TTC549 (cell line): Measurements from ENCODE around the gene OR5H2.
"Not testable (repeated sequence)": the region's sequence is repeated elsewhere in the genome, so short reads cannot be mapped to it uniquely, and the experiment has no call there.

ENCODE experiments used
- FAIRE-seq: peaks from 2 replicates; lab custom pipeline; 2012; peaks lifted over from hg19 to GRCh38; lab: Jason Lieb, UNC

The OR5H2 gene

GRCh38 chr3:98282205-98282604 is at the start of gene OR5H2:
Gene OR5H2, plus strand, starts transcription at chr3:98282505. Its CDS starts 398 bp downstream, at chr3:98282903.
- no peak for FAIRE-seq

DNA sequence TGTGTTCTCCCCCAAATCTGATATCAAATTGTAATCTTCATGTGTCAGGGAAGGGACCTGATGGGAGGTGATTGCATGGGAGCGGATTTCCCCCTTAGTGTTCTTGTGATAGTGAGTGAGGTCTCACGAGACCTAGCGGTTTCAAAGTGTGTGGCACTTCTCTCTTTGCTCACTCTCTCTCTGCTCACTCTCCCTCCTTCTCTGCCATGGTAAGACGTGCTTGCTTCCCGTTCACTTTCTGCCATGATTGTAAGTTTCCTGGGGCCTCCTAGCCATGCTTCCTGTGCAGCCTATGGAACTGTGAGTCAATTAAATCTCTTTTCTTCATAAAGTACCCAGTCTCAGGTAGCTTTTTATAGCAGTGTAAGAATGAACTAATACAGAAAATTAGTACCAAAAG is 48.8 kb upstream of the OR5H2 start:
- no peak for FAIRE-seq

- FAIRE-seq = no peak
Observed at GRCh38 chr3:98240131-98240530, 42.2 kb upstream of the OR5H2 start.

DNA sequence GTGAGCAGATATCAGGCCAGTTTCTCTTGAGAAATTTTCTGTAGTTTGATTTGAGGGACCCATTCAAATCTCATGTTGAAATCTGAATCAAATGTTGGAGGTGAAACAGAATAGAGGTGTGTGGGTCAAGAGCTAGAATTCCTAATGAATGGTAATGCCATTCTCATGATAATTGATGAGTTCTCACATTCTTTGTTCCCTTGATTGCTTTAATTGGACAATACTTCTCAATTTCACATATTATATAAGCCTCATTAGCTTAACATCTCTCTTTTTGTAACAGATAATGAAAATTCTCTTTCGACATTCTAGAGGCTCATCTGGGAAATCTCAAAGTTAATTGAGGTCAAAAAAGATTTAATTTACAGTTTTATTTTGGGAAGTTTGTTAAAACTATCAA is 40.1 kb upstream of the OR5H2 start:
- no peak for FAIRE-seq

GRCh38 chr3:98243843-98244242 is 38.5 kb upstream of the OR5H2 start:
- no peak for FAIRE-seq

- FAIRE-seq = no peak
Observed at GRCh38 chr3:98246142-98246541, 36.2 kb upstream of the OR5H2 start.

DNA sequence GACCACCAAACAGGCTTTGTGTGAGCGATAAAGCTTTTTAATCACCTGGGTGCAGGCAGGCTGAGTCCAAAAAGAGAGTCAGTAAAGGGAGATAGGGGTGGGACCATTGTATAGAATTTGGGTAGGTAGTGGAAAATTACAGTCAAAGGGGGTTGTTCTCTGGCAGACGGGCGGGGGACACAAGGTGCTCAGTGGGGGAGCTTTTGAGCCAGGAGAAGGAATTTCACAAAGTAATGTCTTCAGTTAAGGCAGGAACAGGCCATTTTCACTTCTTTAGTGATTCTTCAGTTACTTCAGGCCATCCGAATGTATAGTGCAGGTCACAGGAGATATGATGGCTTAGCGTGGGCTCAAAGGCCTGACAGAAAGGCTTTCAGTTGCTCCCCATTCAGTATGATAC is 26.3 kb upstream of the OR5H2 start:
- FAIRE-seq = not testable (repeated sequence)

DNA sequence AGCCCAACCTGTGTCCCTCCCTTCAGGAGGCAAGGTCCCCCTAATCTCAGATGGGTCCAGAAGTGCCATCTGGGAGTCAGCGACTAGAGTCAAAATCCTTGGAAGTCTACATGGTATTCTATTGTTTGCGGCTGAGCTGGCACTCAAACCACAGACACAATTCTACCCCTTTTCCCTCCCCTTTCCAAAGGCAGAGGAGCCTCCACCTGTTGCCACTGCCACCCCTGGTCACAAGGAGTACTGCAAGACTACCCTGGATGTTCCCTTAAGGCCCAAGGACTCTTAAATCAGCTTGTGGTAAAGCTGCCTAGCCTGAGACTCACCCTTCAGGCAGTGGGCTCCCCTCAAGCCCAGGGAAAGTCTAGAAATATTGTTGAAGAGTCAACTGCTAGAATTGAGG is 22.6 kb upstream of the OR5H2 start:
- FAIRE-seq = no peak

- FAIRE-seq = no peak
Observed at GRCh38 chr3:98262046-98262445, 20.3 kb upstream of the OR5H2 start.

DNA sequence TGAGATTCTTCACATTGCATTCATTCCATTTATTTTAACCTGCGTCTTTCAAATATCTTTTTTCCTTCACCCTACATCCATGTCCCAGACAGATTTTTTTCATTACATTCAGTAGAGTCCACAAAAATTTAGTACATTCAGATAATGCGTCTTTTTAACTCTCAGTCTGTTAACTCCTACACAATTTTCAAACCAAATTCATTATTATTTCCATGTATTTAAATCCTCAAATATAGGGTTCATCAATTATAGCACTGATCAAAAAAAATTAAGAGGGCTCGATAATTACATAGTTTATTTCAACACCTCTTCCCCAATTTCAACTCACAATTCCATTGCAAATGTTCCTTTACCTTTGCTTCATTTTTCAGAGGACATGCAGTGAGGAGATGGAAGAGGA is 18.4 kb upstream of the OR5H2 start, which contains the start of gene OR5H6:
Gene OR5H6 (plus strand): TSS at position 301 of the 400 bp plus-strand sequence. CDS start 89 bp downstream, at position 390.
- no peak for FAIRE-seq

- FAIRE-seq = no peak
Observed at GRCh38 chr3:98269846-98270245, 12.5 kb upstream of the OR5H2 start.

DNA sequence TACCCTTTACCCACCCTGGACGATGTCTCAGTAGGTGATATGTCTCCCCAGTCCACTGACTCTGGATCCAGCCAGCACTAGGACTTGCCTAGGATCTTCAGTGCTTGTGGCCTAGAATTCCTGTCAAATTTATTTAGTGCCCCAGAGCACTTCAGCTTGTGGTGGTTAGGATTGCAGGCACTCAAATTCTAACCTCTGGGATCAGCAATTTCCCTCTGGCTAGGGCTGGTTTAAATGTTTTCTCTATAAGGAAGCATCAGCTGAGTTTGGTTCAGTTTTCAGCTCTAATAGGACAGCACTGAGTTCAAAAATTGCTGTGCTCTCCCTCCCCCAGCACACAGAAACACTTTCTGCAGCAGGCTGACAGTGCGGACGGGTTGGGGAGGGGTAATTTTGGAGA is 10.2 kb upstream of the OR5H2 start:
- FAIRE-seq = no peak

GRCh38 chr3:98274914-98275313 is 7.4 kb upstream of the OR5H2 start:
- FAIRE-seq = no peak

DNA sequence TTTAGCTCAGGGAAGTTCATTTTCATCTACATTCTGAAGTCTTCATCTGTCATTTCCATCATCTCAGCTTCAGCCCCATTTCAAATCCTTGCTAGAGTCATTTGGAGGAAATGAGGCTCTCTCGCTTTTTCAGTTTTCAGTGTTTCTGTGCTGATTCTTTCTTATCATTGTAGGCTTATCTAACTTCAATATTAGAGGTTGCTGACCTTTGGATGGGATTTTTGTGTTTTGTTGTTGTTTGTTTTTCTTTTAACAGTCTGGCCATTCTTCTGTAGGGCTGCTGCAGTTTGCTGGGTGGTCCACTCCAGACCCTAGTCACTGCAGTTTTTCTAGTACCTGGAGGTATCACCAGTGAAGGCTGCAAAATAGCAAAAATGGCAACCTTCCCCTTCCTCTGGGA is 8.6 kb downstream of the OR5H2 start:
- no peak for FAIRE-seq

DNA sequence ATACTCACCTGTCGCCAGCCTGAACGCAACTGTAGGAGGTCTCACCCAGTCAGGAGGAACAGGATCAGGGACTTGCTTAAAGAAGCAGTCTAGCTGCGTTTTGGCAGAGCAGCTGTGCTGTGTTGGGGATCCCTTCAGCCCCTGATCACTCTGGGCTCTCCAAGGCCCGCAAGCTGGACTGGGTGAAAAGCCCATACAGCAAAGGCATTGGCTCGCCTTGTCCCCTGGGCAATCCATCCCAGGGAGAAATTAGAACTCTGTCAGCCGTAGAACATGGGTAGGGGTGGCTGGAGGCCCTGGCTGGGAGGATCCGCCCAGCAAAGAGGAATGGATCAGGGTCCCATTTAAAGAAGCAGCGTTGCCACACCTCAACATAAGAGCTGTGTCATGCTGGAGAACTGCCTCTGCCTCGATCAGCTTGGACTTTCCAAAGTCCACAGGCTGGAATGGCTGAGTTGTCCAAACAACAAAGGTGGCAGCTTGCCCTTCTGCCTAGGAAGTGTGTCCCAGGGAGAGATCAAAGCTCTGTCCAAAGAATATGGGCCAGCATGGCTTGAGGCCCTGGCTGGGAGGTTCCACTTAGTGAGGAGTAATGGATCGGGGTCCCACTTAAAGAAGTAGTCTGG is 9.1 kb downstream of the OR5H2 start:
- no peak for FAIRE-seq

- FAIRE-seq = no peak
Observed at GRCh38 chr3:98322101-98322500, 39.8 kb downstream of the OR5H2 start.

DNA sequence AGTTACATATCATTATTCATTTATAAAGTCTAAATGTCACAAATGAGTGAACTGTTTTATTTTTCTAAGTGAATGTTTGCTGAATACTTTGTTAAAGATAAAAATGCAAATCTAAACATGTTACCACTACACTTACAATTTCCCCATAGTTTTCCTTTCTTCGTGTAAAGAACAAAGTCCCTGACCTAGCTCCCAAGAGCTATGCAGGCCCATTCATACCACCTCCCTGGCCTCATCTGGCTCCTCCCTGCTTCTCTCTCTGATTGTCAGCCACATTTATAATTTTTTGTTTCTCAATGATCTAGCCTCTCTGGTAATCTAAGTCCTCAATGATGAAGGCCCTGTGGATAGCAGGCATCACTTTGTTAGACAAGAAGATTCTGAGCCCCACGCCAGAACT is 40.4 kb downstream of the OR5H2 start:
- no peak for FAIRE-seq

DNA sequence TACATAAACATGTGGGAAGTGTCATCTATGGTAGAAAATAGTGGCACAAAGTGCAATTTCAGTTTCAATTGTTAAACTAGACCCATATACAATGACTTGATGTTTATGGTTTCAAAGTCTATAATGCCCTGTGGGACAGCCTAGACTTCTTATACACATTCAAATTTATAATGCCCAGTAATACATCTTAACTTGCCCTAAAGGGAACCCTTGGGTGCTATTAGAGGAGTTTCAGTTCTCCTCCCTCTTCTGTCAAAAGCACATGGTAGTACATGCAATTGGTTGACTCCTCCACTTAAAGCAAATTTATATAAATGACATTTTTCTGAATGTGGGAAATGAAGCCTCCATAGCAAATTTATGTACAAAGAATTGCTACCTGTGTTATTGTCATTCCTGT is 41.1 kb downstream of the OR5H2 start:
- no peak for FAIRE-seq

GRCh38 chr3:98325055-98325454 is 42.8 kb downstream of the OR5H2 start:
- no peak for FAIRE-seq

- no peak for FAIRE-seq
Observed at GRCh38 chr3:98326105-98326893, 44.0 kb downstream of the OR5H2 start.

- FAIRE-seq = no peak
Observed at GRCh38 chr3:98326945-98327344, 44.6 kb downstream of the OR5H2 start.

DNA sequence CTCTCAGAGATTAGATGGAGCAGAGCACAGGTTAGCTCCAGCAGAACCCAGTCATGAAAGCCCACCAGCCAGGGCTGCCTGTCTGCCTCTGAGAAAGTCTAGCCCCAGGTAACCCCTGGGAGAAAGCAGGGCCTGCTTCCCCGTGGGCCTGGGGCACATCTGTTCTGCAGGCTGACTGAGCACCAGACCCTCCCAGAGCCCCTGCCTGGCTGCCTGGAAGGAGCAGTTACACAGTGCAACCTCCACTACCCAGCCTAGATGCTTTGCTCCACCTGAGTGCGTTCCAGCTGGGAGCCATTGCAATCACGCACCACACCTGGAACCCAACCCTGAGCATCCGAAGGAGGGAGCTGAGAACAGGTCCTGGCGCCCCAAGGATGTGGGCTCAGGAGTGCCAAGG is 46.6 kb downstream of the OR5H2 start:
- FAIRE-seq = no peak

- FAIRE-seq = no peak
Observed at GRCh38 chr3:98329392-98330124, 47.3 kb downstream of the OR5H2 start.
